IMR-90 (cell line): ENCODE data around the gene IFITM10. TPM values are rescaled to one million over a fixed set of nuclear protein-coding genes. Genes with fewer than 3 reads are reported as not detected.

Experiments used
- ATAC-seq: fragments of 200-7000 bp; cut with Tn5 transposase; 2 replicates; pipeline ENCODE4 v1.9.1; 2020; ENCODE audit warnings: low read depth, mild to moderate bottlenecking, moderate library complexity
- BruUV-seq: library from RNA; stranded (reverse); fragments of 400-500 nt; replicated peaks from 2 replicates; lab custom pipeline; 2021; lab: Mats Ljungman, UMichigan
- CTCF ChIA-PET: fragments of 300-600 bp; formaldehyde crosslinking; extraction: SDS; loops from one replicate; lab custom pipeline; 2021; ENCODE audit warnings: antibody characterized with exemption; lab: Yijun Ruan, JAX
- POLR2A ChIA-PET: fragments of 300-600 bp; sonication (Branson Sonifier 250); formaldehyde crosslinking; loops from one replicate; lab custom pipeline; 2022; ENCODE audit warnings: antibody characterized with exemption; ENCODE audit not compliant: unreplicated experiment; lab: Charles Lee
- DNase-seq: peaks from one replicate; pipeline ENCODE4 v3.0.0; 2013
- H2AFZ ChIP-seq: replicated peaks from 2 replicates; pipeline ENCODE3; 2013; ENCODE audit warnings: low read length, mild to moderate bottlenecking; ENCODE audit not compliant: poor library complexity
- H2AK5ac ChIP-seq: 2 replicates; pipeline ENCODE4 v1.6.1; 2013; ENCODE audit warnings: low read depth, low read length, inconsistent platforms
- H2AK9ac ChIP-seq: replicated peaks from 2 replicates; pipeline ENCODE3; 2013; ENCODE audit warnings: mild to moderate bottlenecking, low read depth, low read length, moderate library complexity; ENCODE audit not compliant: poor library complexity
- H2BK120ac ChIP-seq: 2 replicates; pipeline ENCODE4 v1.6.1; 2013; ENCODE audit warnings: low read depth, low read length, inconsistent platforms
- H2BK15ac ChIP-seq: 3 replicates; pipeline ENCODE4 v1.6.1; 2013; ENCODE audit warnings: low read depth, low read length, inconsistent platforms
- H2BK20ac ChIP-seq: 2 replicates; pipeline ENCODE4 v1.6.1; 2013; ENCODE audit warnings: low read depth, mild to moderate bottlenecking, inconsistent platforms, low read length, moderate library complexity
- H2BK5ac ChIP-seq: 2 replicates; pipeline ENCODE4 v1.6.1; 2013; ENCODE audit warnings: mild to moderate bottlenecking, low read depth, low read length, inconsistent platforms; ENCODE audit not compliant: poor library complexity, severe bottlenecking
- H3K14ac ChIP-seq: replicated peaks from 2 replicates; pipeline ENCODE4 v1.6.1; 2013; ENCODE audit warnings: low read depth, low read length, inconsistent platforms
- H3K18ac ChIP-seq: 2 replicates; pipeline ENCODE4 v1.6.1; 2013; ENCODE audit warnings: low read depth, low read length, control low read depth
- H3K23ac ChIP-seq: 2 replicates; pipeline ENCODE4 v1.6.1; 2013; ENCODE audit warnings: low read depth, low read length, inconsistent platforms
- H3K27ac ChIP-seq: 2 replicates; pipeline ENCODE4 v1.5.1; 2013; ENCODE audit warnings: mild to moderate bottlenecking, control low read depth, low read length; ENCODE audit not compliant: insufficient read depth
- H3K27me3 ChIP-seq: 2 replicates; pipeline ENCODE4 v1.6.1; 2013; ENCODE audit warnings: low read length; ENCODE audit not compliant: control insufficient read depth, insufficient read depth
- H3K36me3 ChIP-seq: 2 replicates; pipeline ENCODE4 v1.6.1; 2013; ENCODE audit warnings: low read length, mixed read lengths; ENCODE audit not compliant: control insufficient read depth, insufficient read depth
- H3K4ac ChIP-seq: 2 replicates; pipeline ENCODE4 v1.6.1; 2013; ENCODE audit warnings: low read depth, low read length, inconsistent platforms
- H3K4me1 ChIP-seq: 2 replicates; pipeline ENCODE4 v1.6.1; 2013; ENCODE audit warnings: low read length, mixed read lengths; ENCODE audit not compliant: control insufficient read depth, insufficient read depth
- H3K4me2 ChIP-seq: 2 replicates; pipeline ENCODE4 v1.6.1; 2013; ENCODE audit warnings: low read depth, mild to moderate bottlenecking, control low read depth, low read length, moderate library complexity
- H3K4me3 ChIP-seq: 2 replicates; pipeline ENCODE4 v1.5.1; 2013; ENCODE audit warnings: low read depth, mild to moderate bottlenecking, control low read depth, low read length, moderate library complexity; ENCODE audit not compliant: insufficient read depth
- H3K56ac ChIP-seq: 2 replicates; pipeline ENCODE4 v1.6.1; 2013; ENCODE audit warnings: low read length, inconsistent platforms; ENCODE audit not compliant: insufficient read depth; ENCODE audit errors: extremely low read depth
- H3K79me1 ChIP-seq, 2 experiments: 2 replicates each; pipeline ENCODE4 v1.6.1; 2013; ENCODE audit warnings: low read length in 2 of 2, inconsistent platforms in 1 of 2, low read depth in 1 of 2
- H3K9ac ChIP-seq: 2 replicates; pipeline ENCODE4 v1.6.1; 2013; ENCODE audit warnings: low read depth, low read length, control low read depth
- H3K9me1 ChIP-seq: 2 replicates; pipeline ENCODE4 v1.6.1; 2013; ENCODE audit warnings: low read length, inconsistent platforms; ENCODE audit not compliant: insufficient read depth
- H3K9me3 ChIP-seq: 2 replicates; pipeline ENCODE4 v1.6.1; 2013; ENCODE audit warnings: low read length; ENCODE audit not compliant: control insufficient read depth, insufficient read depth
- H4K20me1 ChIP-seq: 2 replicates; pipeline ENCODE4 v1.6.1; 2013; ENCODE audit warnings: low read length, inconsistent platforms; ENCODE audit not compliant: insufficient read depth
- H4K5ac ChIP-seq: 2 replicates; pipeline ENCODE4 v1.6.1; 2013; ENCODE audit warnings: mild to moderate bottlenecking, low read depth, low read length, control low read depth
- H4K8ac ChIP-seq, 2 experiments: 2 replicates each; pipeline ENCODE4 v1.6.1; 2013; ENCODE audit warnings: low read depth in 2 of 2, low read length in 2 of 2, control low read depth in 1 of 2, inconsistent platforms in 1 of 2
- H4K91ac ChIP-seq: 2 replicates; pipeline ENCODE4 v1.6.1; 2013; ENCODE audit warnings: low read depth, low read length, inconsistent platforms; ENCODE audit not compliant: insufficient read depth
- MAZ ChIP-seq: IDR thresholded peaks from 2 replicates; pipeline ENCODE4 v1.6.1; 2012; ENCODE audit warnings: low read depth, mild to moderate bottlenecking, low read length, improper control_type of control experiment, moderate library complexity, borderline replicate concordance
- whole genome bisulfite sequencing, 2 experiments: methylation state at CpG; one replicate each; pipeline versions ENCODE4 v1.1.5 to v1.1.7; 2013; ENCODE audit warnings: missing lambda C conversion rate in 2 of 2; ENCODE audit not compliant: insufficient read length in 1 of 2; ENCODE audit errors: extremely low coverage in 2 of 2; 5-methylcytosine and 5-hydroxymethylcytosine counted together
- dilution Hi-C: fragments of 300-500 bp; cut with HindIII; formaldehyde crosslinking; loops from one replicate; pipeline ENCODE4 v1.14.3; 2018; ENCODE audit warnings: low sequenced_read_pairs; ENCODE audit not compliant: unreplicated experiment
- in situ Hi-C: fragments of 300-500 bp; cut with MboI; formaldehyde crosslinking; loops from 3 replicates; pipeline ENCODE4 v1.14.3; 2019; ENCODE audit warnings: low sequenced_read_pairs, inconsistent platforms, mixed read lengths
- intact Hi-C: fragments of 100-400 bp; cut with micrococcal nuclease; formaldehyde crosslinking; loops from 2 replicates; pipeline ENCODE4 v1.10.0; 2022
- polyA plus RNA-seq, 3 experiments: library from polyadenylated mRNA; depleted of rRNA; stranded (reverse); fragments of >200 nt; gene quantifications; 2 replicates each; pipeline ENCODE4 v1.2.3, GENCODE V29; 2012; ENCODE audit warnings: low replicate concordance in 1 of 3
- total RNA-seq: library from RNA; depleted of rRNA; stranded (reverse); fragments of >200 nt; gene quantifications from 2 replicates; pipeline ENCODE4 v1.2.3, GENCODE V29; 2012

The IFITM10 gene
- total and polyA plus RNA-seq, 2 of the 4 experiments (the other 2 are of a cell fraction): 0.15 to 0.18 TPM

- ChIA-PET CTCF (no interaction called here), POLR2A (no interaction called here)
- no peak overlapping the region for H3K14ac ChIP-seq
- dilution Hi-C loops: no loop called here
- ATAC-seq (no peak), DNase-seq (no peak)
- H3K23ac ChIP-seq: no peak overlapping the region
- H2AK5ac ChIP-seq: no peak overlapping the region
- no peak overlapping the region for H3K56ac ChIP-seq
- no peaks in the 10 kb centered on the region for H4K20me1 ChIP-seq
- H3K4ac ChIP-seq: no peak overlapping the region
- no peaks in the 10 kb centered on the region for H3K9me1 ChIP-seq
- H2BK5ac ChIP-seq: no peak overlapping the region
- H3K4me2 ChIP-seq: no peak overlapping the region
- no peak overlapping the region for H4K91ac ChIP-seq
- H3K79me1 ChIP-seq: no peaks in the 10 kb centered on the region
- no peak overlapping the region for H2AK9ac ChIP-seq
- H3K27ac ChIP-seq: no peak overlapping the region
- H3K9ac ChIP-seq: no peak overlapping the region
- H2BK20ac ChIP-seq: no peak overlapping the region
- no peak overlapping the region for H2BK120ac ChIP-seq
- in situ Hi-C loops: no loop called here
- no peak overlapping the region for H3K18ac ChIP-seq
- no peaks in the 10 kb centered on the region for H3K36me3 ChIP-seq
- no peak for TF ChIP-seq MAZ
- WGBS, 2 experiments: 60% methylated on average over 2 of the region's 6 CpGs; no CpG with 5 or more reads in 1 of the 2 experiments
- H3K27me3 ChIP-seq: peaks cover 40% of the 10 kb centered on the region
- no peak overlapping the region for H2AFZ ChIP-seq
- no peak overlapping the region for H3K4me3 ChIP-seq
- H3K9me3 ChIP-seq: no peaks in the 10 kb centered on the region
- no peak overlapping the region for H4K5ac ChIP-seq
- H3K4me1 ChIP-seq: no peaks in the 10 kb centered on the region
- intact Hi-C loops: loop anchor here (5.0 kb wide), 1 partner anchor 70 kb away; no protein-coding TSS in a partner anchor
- no peak overlapping the region for H4K8ac ChIP-seq
- no TSS peak for BruUV-seq
- no peak overlapping the region for H2BK15ac ChIP-seq
These were observed 41.5 kb upstream of the IFITM10 start for GRCh38 chr11:1791912-1792311.
